HL-60 (cell line): ENCODE data around the gene MS4A10.

Experiments
- GABPA ChIP-seq: IDR thresholded peaks from 2 replicates; pipeline ENCODE4 v1.6.1; 2012; ENCODE audit warnings: low read depth
- POLR2AphosphoS5 ChIP-seq: IDR thresholded peaks from 2 replicates; pipeline ENCODE4 v1.6.1; 2012; ENCODE audit warnings: low read depth
- SPI1 ChIP-seq: IDR thresholded peaks from 2 replicates; pipeline ENCODE4 v1.6.1; 2012; ENCODE audit warnings: low read depth, mild to moderate bottlenecking, borderline replicate concordance
- TF ChIP-seq, protein P1 (sequence below): IDR thresholded peaks from one replicate; pipeline ENCODE4 v1.5.1; 2011; ENCODE audit warnings: low read length, control low read depth, inconsistent platforms; ENCODE audit not compliant: insufficient read depth
- TF ChIP-seq, protein P2 (sequence below): IDR thresholded peaks from 2 replicates; pipeline ENCODE4 v1.6.1; 2012; ENCODE audit warnings: low read depth; ENCODE audit not compliant: insufficient replicate concordance

DNA sequence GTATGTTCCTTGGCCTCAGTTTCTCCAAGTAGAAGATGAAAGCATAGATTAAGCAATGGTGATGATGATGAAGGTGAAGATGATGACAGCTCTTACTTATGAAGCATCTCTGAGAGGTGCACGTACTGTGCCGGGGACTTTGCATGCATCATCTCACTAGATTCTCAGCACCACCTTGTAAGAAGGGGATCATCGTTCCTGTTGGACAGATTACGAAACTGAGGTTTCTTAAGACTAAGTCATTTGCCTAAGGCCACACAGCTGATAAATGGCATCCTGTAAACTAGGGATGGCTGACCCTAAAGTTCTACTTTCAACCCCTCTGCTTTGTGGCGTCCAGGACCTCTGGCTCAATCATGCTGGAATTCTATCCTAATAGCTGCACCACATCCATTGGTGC lies 19.8 kb upstream of the MS4A10 start:
- TF ChIP-seq, protein P1, sequence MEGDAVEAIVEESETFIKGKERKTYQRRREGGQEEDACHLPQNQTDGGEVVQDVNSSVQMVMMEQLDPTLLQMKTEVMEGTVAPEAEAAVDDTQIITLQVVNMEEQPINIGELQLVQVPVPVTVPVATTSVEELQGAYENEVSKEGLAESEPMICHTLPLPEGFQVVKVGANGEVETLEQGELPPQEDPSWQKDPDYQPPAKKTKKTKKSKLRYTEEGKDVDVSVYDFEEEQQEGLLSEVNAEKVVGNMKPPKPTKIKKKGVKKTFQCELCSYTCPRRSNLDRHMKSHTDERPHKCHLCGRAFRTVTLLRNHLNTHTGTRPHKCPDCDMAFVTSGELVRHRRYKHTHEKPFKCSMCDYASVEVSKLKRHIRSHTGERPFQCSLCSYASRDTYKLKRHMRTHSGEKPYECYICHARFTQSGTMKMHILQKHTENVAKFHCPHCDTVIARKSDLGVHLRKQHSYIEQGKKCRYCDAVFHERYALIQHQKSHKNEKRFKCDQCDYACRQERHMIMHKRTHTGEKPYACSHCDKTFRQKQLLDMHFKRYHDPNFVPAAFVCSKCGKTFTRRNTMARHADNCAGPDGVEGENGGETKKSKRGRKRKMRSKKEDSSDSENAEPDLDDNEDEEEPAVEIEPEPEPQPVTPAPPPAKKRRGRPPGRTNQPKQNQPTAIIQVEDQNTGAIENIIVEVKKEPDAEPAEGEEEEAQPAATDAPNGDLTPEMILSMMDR, result no peak
- TF ChIP-seq POLR2AphosphoS5 (no peak), SPI1 (no peak), GABPA (no peak)
- TF ChIP-seq, protein P2, sequence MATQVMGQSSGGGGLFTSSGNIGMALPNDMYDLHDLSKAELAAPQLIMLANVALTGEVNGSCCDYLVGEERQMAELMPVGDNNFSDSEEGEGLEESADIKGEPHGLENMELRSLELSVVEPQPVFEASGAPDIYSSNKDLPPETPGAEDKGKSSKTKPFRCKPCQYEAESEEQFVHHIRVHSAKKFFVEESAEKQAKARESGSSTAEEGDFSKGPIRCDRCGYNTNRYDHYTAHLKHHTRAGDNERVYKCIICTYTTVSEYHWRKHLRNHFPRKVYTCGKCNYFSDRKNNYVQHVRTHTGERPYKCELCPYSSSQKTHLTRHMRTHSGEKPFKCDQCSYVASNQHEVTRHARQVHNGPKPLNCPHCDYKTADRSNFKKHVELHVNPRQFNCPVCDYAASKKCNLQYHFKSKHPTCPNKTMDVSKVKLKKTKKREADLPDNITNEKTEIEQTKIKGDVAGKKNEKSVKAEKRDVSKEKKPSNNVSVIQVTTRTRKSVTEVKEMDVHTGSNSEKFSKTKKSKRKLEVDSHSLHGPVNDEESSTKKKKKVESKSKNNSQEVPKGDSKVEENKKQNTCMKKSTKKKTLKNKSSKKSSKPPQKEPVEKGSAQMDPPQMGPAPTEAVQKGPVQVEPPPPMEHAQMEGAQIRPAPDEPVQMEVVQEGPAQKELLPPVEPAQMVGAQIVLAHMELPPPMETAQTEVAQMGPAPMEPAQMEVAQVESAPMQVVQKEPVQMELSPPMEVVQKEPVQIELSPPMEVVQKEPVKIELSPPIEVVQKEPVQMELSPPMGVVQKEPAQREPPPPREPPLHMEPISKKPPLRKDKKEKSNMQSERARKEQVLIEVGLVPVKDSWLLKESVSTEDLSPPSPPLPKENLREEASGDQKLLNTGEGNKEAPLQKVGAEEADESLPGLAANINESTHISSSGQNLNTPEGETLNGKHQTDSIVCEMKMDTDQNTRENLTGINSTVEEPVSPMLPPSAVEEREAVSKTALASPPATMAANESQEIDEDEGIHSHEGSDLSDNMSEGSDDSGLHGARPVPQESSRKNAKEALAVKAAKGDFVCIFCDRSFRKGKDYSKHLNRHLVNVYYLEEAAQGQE, result no peak
